Fibroblast of skin of abdomen (primary cell): ENCODE results near the gene STMN3.
"Not testable (repeated sequence)": the region's sequence is repeated elsewhere in the genome, so short reads cannot be mapped to it uniquely, and the experiment has no call there.

Experiments
- DNase-seq: peaks from one replicate; pipeline ENCODE4 v3.0.0-alpha.2; 2013

The STMN3 gene

DNA sequence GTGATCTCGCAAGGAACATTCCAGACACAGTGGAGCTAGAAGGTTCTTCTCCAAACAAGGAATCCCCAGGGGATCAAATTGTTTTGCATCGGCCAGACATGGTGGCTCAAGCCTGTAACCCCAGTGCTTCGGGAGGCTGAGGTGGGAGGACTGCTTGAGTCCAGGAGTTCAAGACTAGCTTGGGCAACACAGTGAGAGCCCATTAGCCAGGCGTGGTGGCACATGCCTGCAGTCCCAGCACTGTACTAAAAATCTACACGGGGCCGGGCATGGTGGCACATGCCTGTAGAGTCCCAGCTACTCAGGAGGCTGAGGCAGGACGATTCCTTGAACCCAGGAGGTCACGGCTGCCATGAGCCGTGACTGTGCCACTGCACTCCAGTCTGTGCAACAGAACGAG, 41.6 kb downstream of the STMN3 start:
- no peak for DNase-seq

DNA sequence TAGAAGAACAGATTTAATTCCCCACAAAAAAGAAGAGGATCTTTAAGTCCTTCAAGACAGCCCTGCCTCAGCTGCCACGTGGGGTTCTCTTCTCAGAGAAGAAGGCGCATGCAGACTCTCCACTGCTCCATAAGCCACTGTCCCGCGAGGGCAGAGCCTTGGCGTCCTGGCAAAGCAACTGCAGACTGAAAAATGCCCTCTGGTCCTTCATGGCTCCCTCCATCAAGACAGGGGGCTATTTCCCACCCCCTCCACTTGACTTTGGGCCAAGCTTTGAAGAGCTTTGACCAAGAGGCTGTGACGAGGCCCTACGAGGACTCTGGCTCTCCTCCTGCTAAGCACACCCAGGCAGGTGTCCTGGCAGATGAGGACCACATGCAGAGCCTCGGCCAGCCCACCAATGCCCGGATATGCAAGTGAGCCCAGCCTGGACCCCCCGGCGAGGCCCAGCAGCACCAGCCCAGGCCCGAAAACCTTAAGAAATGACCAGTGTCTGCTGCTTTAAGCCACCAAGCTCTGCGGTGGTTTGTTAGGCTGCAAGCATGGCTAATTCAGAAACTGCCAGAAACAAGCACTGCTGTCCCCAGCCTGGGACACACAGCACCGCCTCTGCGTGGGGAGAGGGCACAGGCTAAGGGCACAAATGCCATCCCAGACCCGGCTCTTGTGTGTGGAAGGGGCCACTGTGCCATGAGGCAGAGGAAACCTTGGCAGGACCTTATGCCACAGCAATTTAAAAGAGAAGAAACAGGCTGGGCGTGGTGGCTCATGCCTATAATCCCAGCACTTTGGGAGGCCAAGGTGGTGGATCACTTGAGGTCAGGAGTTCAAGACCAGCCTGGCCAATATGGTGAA, 42.4 kb downstream of the STMN3 start:
- no peak for DNase-seq

DNA sequence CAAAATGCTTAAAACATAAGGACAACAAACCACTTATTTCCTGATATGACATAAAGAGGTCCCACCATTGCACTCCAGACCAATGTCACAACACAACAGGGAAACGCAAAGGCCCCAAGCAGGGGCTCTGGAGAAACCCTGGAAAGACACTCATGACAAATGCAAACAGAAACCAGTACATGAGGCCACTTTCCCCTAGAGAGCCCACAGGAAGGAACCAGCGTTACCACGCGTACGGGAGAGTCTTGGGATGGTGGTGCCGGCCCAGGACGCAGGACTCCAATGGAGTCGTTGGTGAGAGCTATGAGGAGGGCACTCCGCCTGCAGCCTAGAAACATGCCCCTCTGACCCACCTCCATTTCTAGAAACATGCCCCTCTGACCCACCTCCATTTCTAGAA, 46.5 kb downstream of the STMN3 start:
- no peak for DNase-seq

DNA sequence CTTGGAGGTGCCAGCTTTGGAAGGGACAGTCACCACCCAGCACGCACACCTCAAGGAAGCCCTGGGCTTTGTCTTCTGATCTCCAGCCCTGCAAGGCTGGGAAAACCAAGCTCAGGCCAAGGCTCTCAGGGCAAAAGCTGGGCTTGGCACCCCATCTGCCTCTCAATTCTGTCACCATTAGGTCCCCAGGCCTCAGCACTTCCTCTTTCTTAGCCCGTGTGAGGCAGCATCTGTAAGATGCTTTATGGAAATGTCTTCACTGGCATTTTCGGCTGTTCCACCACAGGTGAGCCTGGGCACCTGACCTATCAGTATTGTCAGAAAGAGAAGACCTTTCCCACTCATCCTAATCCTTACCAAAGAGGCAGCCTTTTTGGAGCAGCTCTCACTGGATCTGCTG, 50.9 kb downstream of the STMN3 start:
- DNase-seq, result no peak

DNA sequence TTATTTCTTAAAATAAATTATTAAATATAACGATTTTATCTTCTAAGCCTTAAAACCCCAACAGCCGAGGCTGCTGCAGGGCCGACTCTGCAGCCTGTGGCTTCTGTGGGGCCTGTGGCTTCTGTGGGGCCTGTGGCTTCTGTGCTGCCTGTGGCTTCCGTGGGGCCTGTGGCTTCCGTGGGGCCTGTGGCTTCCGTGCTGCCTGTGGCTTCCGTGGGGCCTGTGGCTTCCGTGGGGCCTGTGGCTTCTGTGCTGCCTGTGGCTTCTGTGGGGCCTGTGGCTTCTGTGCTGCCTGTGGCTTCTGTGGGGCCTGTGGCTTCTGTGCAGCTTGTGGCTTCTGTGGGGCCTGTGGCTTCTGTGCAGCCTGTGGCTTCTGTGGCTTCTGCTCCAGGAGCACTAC, 51.5 kb downstream of the STMN3 start:
- not testable (repeated sequence) for DNase-seq

DNA sequence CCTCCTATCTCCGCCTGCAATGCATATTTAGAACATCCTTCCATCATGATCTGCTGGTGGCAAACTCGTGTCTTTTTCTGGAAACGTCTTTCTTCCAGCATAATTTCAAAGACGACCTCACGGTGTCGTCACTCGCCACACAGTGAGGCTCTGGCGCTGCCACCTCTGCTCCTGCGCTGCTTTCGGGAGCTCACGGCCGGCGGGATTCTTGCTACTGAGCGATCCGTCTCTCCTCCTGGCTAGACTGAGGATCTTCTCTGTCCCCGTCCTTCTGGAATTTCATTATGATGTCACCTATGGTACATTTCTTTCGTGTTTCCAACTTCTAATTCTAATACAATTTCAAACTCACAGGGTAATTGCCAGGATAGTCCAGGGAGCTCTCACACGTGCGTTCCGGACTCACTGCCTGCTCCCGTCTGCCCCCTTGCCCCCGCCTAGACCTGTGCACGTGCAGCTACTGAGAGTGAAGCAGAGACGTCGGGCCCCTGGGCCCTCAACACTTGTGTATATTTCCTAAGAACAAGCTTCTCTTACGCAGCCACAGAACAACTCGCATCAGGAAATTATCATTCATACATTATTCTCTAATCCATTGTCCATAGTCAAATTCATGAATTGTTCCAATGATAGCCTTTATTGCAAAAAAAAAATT, 53.7 kb downstream of the STMN3 start:
- DNase-seq, result no peak

DNA sequence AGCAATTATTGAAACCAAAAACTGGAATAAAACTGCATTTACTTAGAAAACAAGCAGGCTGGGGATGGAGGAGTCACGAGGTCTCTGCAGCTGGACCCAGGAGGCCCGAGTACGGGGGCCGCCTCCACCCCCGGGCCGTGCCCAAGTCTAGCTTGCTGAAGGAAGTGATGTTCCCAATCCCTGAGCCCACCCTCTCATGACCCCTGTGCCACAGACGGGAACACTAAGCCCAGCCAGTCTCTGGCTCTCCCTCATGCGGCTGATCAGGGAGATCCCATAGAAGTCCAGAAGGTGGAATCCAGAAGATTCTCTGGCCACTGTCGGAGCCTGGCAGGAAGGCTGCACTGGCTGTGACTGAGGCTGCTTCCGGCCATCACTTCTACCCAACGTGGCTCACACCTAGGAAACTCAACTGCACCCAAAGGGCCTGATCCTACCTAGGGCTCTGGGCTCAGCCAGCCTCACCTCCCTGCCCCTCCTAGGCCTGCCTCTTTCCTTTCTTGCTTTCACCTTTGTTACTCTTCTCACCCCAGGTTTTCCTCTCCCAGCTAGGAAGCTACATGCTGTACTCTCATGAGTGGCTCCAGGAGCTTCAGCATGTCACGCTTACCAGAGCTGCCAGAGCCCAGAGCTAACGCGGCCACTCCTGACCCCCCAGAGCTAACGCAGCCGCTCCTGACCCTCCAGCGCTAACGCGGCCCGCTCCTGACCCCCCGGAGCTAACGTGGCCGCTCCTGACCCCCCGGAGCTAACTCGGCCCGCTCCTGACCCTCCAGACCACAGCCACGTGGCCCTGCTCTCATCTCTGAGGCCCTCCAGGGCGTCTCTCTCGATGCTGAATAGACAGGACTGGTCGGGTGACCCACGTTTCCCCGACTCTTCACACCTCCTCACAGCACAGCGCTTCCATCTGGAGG, 54.5 kb downstream of the STMN3 start:
- no peak for DNase-seq

DNA sequence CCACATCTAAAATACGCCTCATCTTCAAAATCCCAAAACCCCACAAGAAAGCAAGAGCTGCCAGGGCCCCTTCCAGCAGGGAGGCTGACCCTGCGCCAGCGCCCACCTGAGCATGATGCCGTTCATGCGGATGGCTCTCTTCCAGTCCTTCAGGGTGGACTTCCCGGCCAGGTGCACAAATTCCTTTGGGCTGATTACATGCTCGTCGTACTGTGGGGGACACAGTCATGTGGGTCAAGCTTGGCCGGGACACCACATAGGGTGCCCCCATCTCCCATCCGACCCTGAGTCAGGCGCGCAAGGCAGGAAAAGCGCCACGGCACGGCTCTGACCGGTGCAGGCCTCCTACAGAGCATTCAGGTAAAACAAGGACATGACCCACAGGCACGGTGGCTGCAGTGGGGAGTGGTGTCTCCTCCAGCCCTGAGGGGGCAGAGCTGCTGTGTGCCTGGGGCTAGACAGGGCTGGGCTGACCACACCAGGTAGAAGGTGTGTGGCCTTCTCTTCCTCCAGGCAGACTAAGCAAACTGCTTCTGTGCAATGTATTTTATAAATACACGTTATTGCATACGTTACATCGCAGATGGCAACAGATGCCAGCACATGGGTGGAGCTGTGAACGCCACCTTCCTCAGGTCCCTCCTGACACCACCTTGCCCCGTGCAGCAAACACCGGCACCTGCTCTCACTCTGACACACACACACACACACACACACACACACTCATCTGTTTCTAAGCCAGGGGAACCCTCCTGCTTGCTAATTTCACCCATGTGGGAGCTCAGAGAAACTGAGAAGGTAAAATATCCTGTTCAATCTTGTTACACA, 55.4 kb downstream of the STMN3 start:
- DNase-seq, result no peak

DNA sequence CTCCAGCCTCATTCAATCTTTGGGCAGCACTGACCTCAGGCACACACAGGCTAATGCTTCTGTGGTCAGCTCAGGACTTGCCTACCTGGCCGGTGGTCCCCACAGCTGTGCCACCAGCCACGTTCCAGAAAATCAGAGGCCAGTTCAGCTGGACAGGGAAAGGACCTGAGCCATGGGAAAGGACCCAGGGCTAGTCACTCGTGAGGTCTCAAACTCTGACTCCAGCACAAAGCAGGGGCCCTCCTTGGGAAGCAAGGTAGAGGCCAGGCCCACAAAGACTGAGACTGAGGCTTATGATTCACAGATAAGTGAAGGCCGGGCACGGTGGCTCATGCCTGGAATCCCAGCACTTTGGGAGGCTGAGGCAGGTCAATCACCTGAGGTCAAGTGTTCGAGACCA, 56.8 kb downstream of the STMN3 start:
- DNase-seq, result no peak

DNA sequence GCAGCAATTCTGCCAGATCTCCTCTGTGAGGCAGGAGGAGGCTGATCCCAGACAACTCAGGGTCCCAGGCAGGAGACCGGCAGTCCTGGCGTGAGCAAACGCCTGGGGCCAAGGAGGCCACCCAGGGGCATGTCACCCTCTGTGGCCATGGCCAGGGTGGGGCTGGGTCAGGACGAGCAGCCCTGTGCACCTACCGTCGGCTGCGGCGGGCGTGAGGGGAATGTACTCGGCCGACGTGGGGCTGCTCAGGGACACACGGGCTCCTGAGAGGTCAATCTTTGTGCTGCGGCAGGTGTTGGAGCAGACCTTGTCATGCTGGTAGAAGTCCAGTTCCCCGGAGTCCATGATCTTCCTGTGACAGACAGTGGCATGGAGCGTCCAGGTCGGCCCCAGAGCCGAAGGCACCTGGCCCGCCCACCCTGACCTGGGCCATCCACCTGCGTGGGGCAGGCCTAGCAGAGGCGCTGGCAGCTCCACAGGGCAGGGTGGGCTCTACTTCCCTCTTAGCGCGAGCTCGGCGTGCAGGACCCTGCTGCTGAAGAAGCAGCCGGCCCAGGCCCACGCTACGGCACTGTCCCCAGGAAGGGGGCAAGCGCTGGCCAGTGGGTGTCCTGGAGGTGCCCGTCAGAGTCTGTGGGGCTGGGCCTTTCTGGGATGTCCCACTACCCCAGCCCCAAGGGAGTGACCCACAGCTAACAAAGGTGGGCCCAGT, 57.7 kb downstream of the STMN3 start:
- no peak for DNase-seq

DNA sequence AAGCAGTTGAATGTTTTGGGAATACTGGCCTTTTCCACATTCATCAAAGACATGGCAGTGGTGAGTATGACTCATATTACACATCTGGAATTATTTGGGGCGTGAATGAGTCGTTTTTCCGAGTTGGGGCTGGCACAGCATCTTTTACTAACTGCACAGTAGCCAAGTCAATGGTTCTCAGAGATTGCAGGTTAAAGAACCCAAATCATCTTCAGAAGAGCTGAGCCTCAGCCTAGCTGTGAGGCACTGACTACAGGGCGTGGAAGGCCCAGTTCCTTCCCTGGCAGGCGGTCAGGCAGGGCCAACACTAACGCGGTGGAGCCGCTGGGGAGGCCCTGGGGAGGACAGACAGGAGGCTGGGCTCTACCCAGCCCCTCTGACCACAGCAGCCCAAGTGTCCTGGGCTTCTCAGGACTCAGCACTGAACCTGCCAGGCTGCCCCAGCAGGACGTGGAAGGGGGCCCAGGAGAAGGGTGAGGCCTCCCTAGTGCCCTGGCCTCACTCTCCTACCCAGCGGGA, 59.1 kb downstream of the STMN3 start:
- DNase-seq, result peak; percentile 69

DNA sequence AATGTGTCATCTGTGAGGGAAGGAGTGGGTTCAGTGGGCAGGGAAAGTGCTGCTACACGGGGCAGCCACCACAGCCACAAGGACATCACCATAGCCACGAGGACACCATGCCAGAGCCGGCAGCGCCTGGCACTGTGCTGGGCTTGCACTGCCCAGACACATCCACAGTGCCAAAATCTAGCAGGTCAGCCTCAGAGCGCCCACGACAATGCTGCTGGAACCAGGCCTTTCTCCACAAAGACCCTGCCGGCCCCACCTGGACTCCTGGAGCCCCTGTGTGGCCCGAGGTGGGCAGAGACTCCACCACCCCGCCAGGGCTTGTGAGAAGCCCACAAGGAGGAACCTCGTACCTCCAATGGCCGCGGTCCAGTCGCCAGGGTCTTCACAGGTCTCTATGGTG, 60.6 kb downstream of the STMN3 start:
- DNase-seq, result no peak

DNA sequence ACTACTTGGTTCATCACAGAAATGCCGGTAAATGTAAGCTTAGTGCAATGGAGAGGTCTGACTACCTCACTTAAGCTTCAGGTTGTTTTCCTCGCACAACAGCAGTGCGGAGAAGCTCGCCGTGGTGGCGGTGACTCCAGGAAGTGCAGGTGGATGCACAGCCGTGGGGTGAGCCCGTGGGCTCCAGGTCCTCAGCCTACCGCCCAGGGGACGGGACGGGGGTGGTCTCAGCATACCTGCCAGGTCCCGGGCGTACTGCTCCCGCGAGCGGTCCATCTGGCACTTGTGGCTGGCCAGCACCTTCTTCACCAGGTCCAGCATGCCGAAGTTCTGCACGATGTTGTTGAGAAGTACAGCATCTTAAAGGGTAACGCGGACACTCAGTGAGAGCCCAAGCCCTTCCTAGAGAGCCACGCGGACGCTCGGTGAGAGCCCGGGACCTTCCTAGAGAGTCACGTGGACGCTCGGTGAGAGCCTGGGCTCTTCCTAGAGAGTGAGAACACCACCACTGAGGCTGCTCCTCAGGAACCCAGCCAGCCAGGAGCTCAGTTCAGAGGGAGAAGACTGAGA, 61.4 kb downstream of the STMN3 start:
- no peak for DNase-seq

DNA sequence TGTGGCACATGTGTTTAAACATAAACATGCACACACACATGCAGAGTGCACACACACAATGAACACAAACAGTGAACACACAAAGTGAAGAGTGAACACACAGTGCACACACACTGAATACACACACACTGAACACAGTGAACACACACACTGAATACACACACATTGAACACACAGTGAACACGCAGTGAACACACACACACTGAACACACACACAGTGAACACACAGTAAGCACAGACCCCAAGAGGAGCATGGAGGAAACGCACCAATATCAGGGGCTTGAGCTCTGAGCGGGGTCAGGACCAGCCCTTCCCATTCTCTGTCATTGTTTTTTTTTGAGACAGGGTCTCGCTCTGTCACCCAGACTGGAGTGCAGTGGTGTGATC, 62.1 kb downstream of the STMN3 start:
- DNase-seq, result no peak

DNA sequence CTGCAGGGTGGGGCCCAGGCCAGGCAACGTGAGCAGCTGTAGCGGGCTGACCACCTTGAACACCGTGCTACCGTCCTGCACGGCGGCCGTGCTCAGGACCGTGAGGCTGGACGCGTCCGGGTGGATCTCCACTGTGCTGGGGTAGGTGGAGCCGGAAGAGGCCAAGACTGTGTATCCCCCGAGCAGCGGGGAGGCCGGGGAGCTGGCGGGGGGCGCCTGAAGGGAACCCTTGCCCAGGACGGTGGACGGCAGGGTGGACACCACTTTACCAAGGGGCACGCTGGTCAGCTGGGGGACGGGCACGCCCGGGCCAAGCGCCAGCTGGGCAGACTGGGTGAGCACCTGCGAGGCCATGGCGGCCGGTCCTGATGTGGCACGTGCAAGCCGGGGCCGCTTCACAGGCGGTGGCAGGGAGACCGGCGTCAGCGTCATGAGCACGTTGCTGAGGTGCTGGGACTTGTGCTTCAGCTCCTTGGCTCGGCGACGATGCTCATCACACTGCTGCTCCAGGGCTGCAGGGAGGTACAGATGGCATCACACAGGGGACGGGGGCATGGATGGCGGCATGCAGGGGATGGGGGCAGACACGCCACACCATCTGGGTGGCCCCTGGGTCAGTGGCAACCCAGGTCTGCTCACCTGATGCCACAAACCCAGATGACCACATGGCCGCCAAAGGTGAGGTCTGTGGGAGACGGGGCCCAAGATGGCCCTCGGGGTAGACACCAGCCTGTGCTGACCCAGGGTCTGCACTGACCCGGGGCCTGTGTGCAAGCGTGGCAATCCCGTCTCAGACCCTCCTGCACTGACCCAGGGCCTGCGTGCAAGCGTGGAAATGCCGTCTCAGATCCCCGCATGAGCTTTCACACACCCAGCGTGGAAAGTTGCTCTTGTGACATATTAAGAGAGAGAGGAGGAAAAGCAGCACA, 62.7 kb downstream of the STMN3 start:
- DNase-seq, result no peak
